OCI-LY1 (cell line): ENCODE measurements around the gene ZNF618.

ENCODE experiments used
- H2AFZ ChIP-seq: fragments of 200-600 bp; sonication (generic), shearing (Covaris generic); 2 replicates; pipeline ENCODE4 v1.6.0; 2014; ENCODE audit warnings: antibody characterized with exemption, mild to moderate bottlenecking, low read length
- H3F3A ChIP-seq: fragments of 200-600 bp; sonication (generic), shearing (Covaris generic); 2 replicates; pipeline ENCODE4 v1.6.0; 2014; ENCODE audit warnings: mild to moderate bottlenecking, antibody characterized with exemption, low read length, moderate library complexity; ENCODE audit not compliant: insufficient read depth
- H3K27ac ChIP-seq: fragments of 200-600 bp; sonication (generic); 2 replicates; pipeline ENCODE4 v1.5.1; 2014; ENCODE audit warnings: low read length, mixed run types, mild to moderate bottlenecking, low read depth; ENCODE audit not compliant: poor library complexity, severe bottlenecking
- H3K27me3 ChIP-seq: fragments of 200-600 bp; sonication (generic); 2 replicates; pipeline ENCODE4 v1.6.0; 2014; ENCODE audit warnings: antibody characterized with exemption, mild to moderate bottlenecking, low read length, moderate library complexity; ENCODE audit not compliant: insufficient read depth
- H3K36me3 ChIP-seq: fragments of 200-600 bp; sonication (generic); 2 replicates; pipeline ENCODE4 v1.6.1; 2014; ENCODE audit warnings: mild to moderate bottlenecking, antibody characterized with exemption, low read length, moderate library complexity, mixed read lengths; ENCODE audit not compliant: insufficient read depth
- H3K4me1 ChIP-seq: fragments of 200-600 bp; sonication (generic); 2 replicates; pipeline ENCODE4 v1.5.1; 2014; ENCODE audit warnings: mild to moderate bottlenecking, low read length, moderate library complexity; ENCODE audit not compliant: insufficient read depth, severe bottlenecking
- H3K4me2 ChIP-seq: fragments of 200-600 bp; sonication (generic), shearing (Covaris generic); 2 replicates; pipeline ENCODE4 v1.6.1; 2014; ENCODE audit warnings: low read length
- H3K4me3 ChIP-seq: fragments of 200-600 bp; sonication (generic); 2 replicates; pipeline ENCODE4 v1.5.1; 2014; ENCODE audit warnings: low read length, low read depth, mild to moderate bottlenecking, mixed read lengths; ENCODE audit not compliant: poor library complexity, severe bottlenecking
- H3K79me2 ChIP-seq: fragments of 200-600 bp; shearing (Covaris generic); 2 replicates; pipeline ENCODE4 v1.6.1; 2016; ENCODE audit warnings: mixed run types, low read length, mixed read lengths; ENCODE audit not compliant: insufficient read depth
- H3K9ac ChIP-seq: fragments of 200-600 bp; sonication (generic), shearing (Covaris generic); 2 replicates; pipeline ENCODE4 v1.6.1; 2014; ENCODE audit warnings: mild to moderate bottlenecking, low read length, mixed read lengths
- H3K9me2 ChIP-seq: fragments of 200-600 bp; sonication (generic), shearing (Covaris generic); 2 replicates; pipeline ENCODE4 v1.6.1; 2014; ENCODE audit warnings: low read depth, mild to moderate bottlenecking, low read length, mixed read lengths
- H3K9me3 ChIP-seq: fragments of 200-600 bp; shearing (Covaris generic); 2 replicates; pipeline ENCODE4 v1.6.1; 2014; ENCODE audit warnings: low read length, mixed read lengths
- H4K20me1 ChIP-seq: fragments of 200-600 bp; sonication (generic), shearing (Covaris generic); 2 replicates; pipeline ENCODE4 v1.6.0; 2016; ENCODE audit warnings: mild to moderate bottlenecking, low read length; ENCODE audit not compliant: insufficient read depth
- CTCF ChIP-seq: fragments of 200-600 bp; sonication (generic), shearing (Covaris generic); IDR thresholded peaks from 2 replicates; pipeline ENCODE4 v1.5.1; 2017; ENCODE audit warnings: mild to moderate bottlenecking, antibody characterized with exemption, low read length, moderate library complexity, mixed read lengths
- EZH2 ChIP-seq: fragments of 200-600 bp; sonication (generic), shearing (Covaris generic); IDR thresholded peaks from 2 replicates; pipeline ENCODE4 v1.8.0; 2017; ENCODE audit warnings: borderline replicate concordance, mixed run types, mild to moderate bottlenecking, antibody characterized with exemption, low read length, moderate library complexity, mixed read lengths

Gene ZNF618

GRCh38 chr9:114048533-114049415, 172.7 kb downstream of the ZNF618 start:
- no peak for TF ChIP-seq CTCF
- no peak for TF ChIP-seq EZH2
- Histone ChIP-seq H3F3A (no peaks in the 10 kb centered on the region), H3K4me3 (no peak overlapping the region), H4K20me1 (no peaks in the 10 kb centered on the region), H3K79me2 (no peaks in the 10 kb centered on the region), H3K4me1 (no peaks in the 10 kb centered on the region), H3K27ac (no peak overlapping the region), H3K9me2 (no peaks in the 10 kb centered on the region), H3K9ac (no peak overlapping the region), H3K4me2 (no peak overlapping the region), H3K27me3 (no peaks in the 10 kb centered on the region), H3K36me3 (no peaks in the 10 kb centered on the region), H2AFZ (no peak overlapping the region), H3K9me3 (no peaks in the 10 kb centered on the region)

GRCh38 chr9:114049441-114050225, 173.5 kb downstream of the ZNF618 start:
- no peak overlapping the region for H3K4me2 ChIP-seq

GRCh38 chr9:114050226-114050568, 174.1 kb downstream of the ZNF618 start:
- TF ChIP-seq CTCF = no peak
- no peak for TF ChIP-seq EZH2
- Histone ChIP-seq H3K4me2 (no peak overlapping the region), H3K4me1 (no peaks in the 10 kb centered on the region), H3K9me3 (no peaks in the 10 kb centered on the region), H3K4me3 (no peak overlapping the region), H4K20me1 (no peaks in the 10 kb centered on the region), H3F3A (no peaks in the 10 kb centered on the region), H3K9me2 (no peaks in the 10 kb centered on the region), H3K27ac (no peak overlapping the region), H2AFZ (no peak overlapping the region), H3K9ac (no peak overlapping the region), H3K36me3 (no peaks in the 10 kb centered on the region), H3K27me3 (no peaks in the 10 kb centered on the region), H3K79me2 (no peaks in the 10 kb centered on the region)

More at GRCh38 chr9:114049441-114050225, 173.5 kb downstream of the ZNF618 start:
- H3F3A ChIP-seq = no peaks in the 10 kb centered on the region
- H2AFZ ChIP-seq = no peak overlapping the region
- no peaks in the 10 kb centered on the region for H3K9me3 ChIP-seq
- H3K4me1 ChIP-seq = no peaks in the 10 kb centered on the region
- no peaks in the 10 kb centered on the region for H4K20me1 ChIP-seq
- H3K36me3 ChIP-seq = no peaks in the 10 kb centered on the region
- H3K9me2 ChIP-seq = no peaks in the 10 kb centered on the region
- no peak overlapping the region for H3K9ac ChIP-seq
- H3K27me3 ChIP-seq = no peaks in the 10 kb centered on the region
- H3K27ac ChIP-seq = no peak overlapping the region
- no peak for TF ChIP-seq EZH2
- TF ChIP-seq CTCF = no peak
- H3K4me3 ChIP-seq = no peak overlapping the region
- H3K79me2 ChIP-seq = no peaks in the 10 kb centered on the region
